OCI-LY7 (cell line): Measurements from ENCODE around the gene EEF1AKMT1. TPM values are rescaled to one million over a fixed set of nuclear protein-coding genes. Genes with fewer than 3 reads are reported as not detected.

Experiments used
- BruUV-seq: library from RNA; stranded (reverse); fragments of 400-500 nt; replicated peaks from 2 replicates; lab custom pipeline; 2021; lab: Mats Ljungman, UMichigan
- CTCF ChIA-PET: fragments of 300-600 bp; sonication (Branson Sonifier 250); formaldehyde crosslinking; loops from one replicate; lab custom pipeline; 2022; ENCODE audit warnings: antibody characterized with exemption; ENCODE audit not compliant: unreplicated experiment; lab: Charles Lee
- POLR2A ChIA-PET: fragments of 300-600 bp; sonication (Branson Sonifier 250); formaldehyde crosslinking; loops from one replicate; lab custom pipeline; 2022; ENCODE audit warnings: antibody characterized with exemption; lab: Charles Lee
- DNase-seq: peaks from one replicate; pipeline ENCODE4 v3.0.0-alpha.2; 2015; ENCODE audit warnings: low spot score
- H2AFZ ChIP-seq: fragments of 200-600 bp; sonication (generic), shearing (Covaris generic); 2 replicates; pipeline ENCODE4 v1.6.1; 2014; ENCODE audit warnings: mild to moderate bottlenecking, antibody characterized with exemption, low read length, moderate library complexity
- H3K27ac ChIP-seq: fragments of 200-600 bp; sonication (generic); 2 replicates; pipeline ENCODE4 v1.5.1; 2014; ENCODE audit warnings: mixed run types, low read depth, mild to moderate bottlenecking, moderate library complexity, low read length, inconsistent platforms; ENCODE audit not compliant: poor library complexity, severe bottlenecking
- H3K36me3 ChIP-seq: fragments of 200-600 bp; sonication (generic); 2 replicates; pipeline ENCODE4 v1.6.1; 2014; ENCODE audit warnings: mild to moderate bottlenecking, antibody characterized with exemption, low read length, moderate library complexity, mixed read lengths; ENCODE audit not compliant: insufficient read depth
- H3K4me1 ChIP-seq: fragments of 200-600 bp; sonication (generic); 2 replicates; pipeline ENCODE4 v1.5.1; 2014; ENCODE audit warnings: mild to moderate bottlenecking, low read length; ENCODE audit not compliant: insufficient read depth, poor library complexity, severe bottlenecking
- H3K4me2 ChIP-seq: fragments of 200-600 bp; sonication (generic); 2 replicates; pipeline ENCODE4 v1.6.1; 2014; ENCODE audit warnings: mild to moderate bottlenecking, low read length
- H3K4me3 ChIP-seq: fragments of 200-600 bp; sonication (generic); 2 replicates; pipeline ENCODE4 v1.5.1; 2014; ENCODE audit warnings: mild to moderate bottlenecking, low read depth, low read length; ENCODE audit not compliant: poor library complexity, severe bottlenecking
- H3K79me2 ChIP-seq: fragments of 200-600 bp; sonication (generic); 2 replicates; pipeline ENCODE4 v1.6.1; 2016; ENCODE audit warnings: low read depth, mild to moderate bottlenecking, low read length, moderate library complexity, mixed read lengths; ENCODE audit not compliant: insufficient read depth
- H3K9me2 ChIP-seq: fragments of 200-600 bp; sonication (generic); 2 replicates; pipeline ENCODE4 v1.6.1; 2016; ENCODE audit warnings: mild to moderate bottlenecking, low read length, mixed read lengths; ENCODE audit not compliant: insufficient read depth
- H3K9me3 ChIP-seq: fragments of 200-600 bp; sonication (generic); 2 replicates; pipeline ENCODE4 v1.6.1; 2014; ENCODE audit warnings: mild to moderate bottlenecking, mixed run types, low read length, mixed read lengths
- H4K20me1 ChIP-seq: fragments of 200-600 bp; sonication (generic); 2 replicates; pipeline ENCODE4 v1.6.1; 2014; ENCODE audit warnings: mild to moderate bottlenecking, antibody characterized with exemption, low read length, moderate library complexity, mixed read lengths; ENCODE audit not compliant: insufficient read depth
- EZH2phosphoT487 ChIP-seq: fragments of 200-600 bp; sonication (generic); IDR thresholded peaks from 2 replicates; pipeline ENCODE4 v1.6.1; 2018; ENCODE audit warnings: low read depth, borderline replicate concordance, mild to moderate bottlenecking, mixed run types, antibody characterized with exemption, low read length, moderate library complexity, mixed read lengths
- intact Hi-C: fragments of 100-400 bp; cut with micrococcal nuclease; formaldehyde crosslinking; loops from one replicate; pipeline ENCODE4 v1.10.0; 2022; ENCODE audit not compliant: unreplicated experiment
- total RNA-seq, 2 experiments: library from RNA; depleted of rRNA in 1 of 2; stranded (reverse); fragments of >200 nt in 1 of 2; shearing (Covaris generic) in 1 of 2; gene quantifications; 2 replicates each; pipeline ENCODE4 v1.2.3, GENCODE V29; 2014 to 2022
- TF ChIP-seq, protein P1 (sequence below): fragments of 200-600 bp; sonication (generic); conservative IDR thresholded peaks from 2 replicates; pipeline ENCODE4 v1.5.1; 2014; ENCODE audit warnings: mild to moderate bottlenecking, antibody characterized with exemption, low read length, moderate library complexity, mixed read lengths

The EEF1AKMT1 gene
- total RNA-seq, 2 experiments from 2014 or later: 1.5 to 2.5 TPM

DNA sequence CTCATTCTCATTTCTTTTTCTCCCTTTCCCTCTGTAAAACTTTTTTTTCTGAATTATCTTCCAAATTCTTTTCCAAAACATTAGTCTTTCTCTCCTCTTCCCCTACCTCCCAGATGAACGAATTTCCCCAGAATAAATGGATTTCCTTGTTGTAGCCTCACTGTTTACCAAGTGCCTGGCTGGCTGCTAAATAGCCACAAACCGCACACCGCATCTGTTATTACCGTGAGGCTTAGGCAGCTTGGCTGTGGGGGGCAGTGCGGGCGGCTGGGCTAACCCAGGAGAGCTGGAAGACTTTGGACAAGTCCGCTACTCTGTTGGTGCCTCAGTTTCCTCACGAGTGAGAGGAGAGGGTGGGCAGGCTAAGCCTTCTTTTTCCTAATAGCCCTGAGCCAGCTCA is 59.6 kb downstream of the EEF1AKMT1 start:
- H3K9me2 ChIP-seq: no peaks in the 10 kb centered on the region
- no peak overlapping the region for H3K4me2 ChIP-seq
- no peak for TF ChIP-seq EZH2phosphoT487
- TF ChIP-seq, protein P1, sequence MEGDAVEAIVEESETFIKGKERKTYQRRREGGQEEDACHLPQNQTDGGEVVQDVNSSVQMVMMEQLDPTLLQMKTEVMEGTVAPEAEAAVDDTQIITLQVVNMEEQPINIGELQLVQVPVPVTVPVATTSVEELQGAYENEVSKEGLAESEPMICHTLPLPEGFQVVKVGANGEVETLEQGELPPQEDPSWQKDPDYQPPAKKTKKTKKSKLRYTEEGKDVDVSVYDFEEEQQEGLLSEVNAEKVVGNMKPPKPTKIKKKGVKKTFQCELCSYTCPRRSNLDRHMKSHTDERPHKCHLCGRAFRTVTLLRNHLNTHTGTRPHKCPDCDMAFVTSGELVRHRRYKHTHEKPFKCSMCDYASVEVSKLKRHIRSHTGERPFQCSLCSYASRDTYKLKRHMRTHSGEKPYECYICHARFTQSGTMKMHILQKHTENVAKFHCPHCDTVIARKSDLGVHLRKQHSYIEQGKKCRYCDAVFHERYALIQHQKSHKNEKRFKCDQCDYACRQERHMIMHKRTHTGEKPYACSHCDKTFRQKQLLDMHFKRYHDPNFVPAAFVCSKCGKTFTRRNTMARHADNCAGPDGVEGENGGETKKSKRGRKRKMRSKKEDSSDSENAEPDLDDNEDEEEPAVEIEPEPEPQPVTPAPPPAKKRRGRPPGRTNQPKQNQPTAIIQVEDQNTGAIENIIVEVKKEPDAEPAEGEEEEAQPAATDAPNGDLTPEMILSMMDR: no peak
- H3K79me2 ChIP-seq: no peaks in the 10 kb centered on the region
- intact Hi-C loops: no loop called here
- DNase-seq: no peak
- H3K36me3 ChIP-seq: no peaks in the 10 kb centered on the region
- H3K27ac ChIP-seq: no peak overlapping the region
- no peaks in the 10 kb centered on the region for H3K9me3 ChIP-seq
- H3K4me1 ChIP-seq: no peaks in the 10 kb centered on the region
- ChIA-PET CTCF (no interaction called here), POLR2A (no interaction called here)
- H3K4me3 ChIP-seq: no peak overlapping the region
- BruUV-seq: no TSS peak
- no peaks in the 10 kb centered on the region for H4K20me1 ChIP-seq
- no peak overlapping the region for H2AFZ ChIP-seq

DNA sequence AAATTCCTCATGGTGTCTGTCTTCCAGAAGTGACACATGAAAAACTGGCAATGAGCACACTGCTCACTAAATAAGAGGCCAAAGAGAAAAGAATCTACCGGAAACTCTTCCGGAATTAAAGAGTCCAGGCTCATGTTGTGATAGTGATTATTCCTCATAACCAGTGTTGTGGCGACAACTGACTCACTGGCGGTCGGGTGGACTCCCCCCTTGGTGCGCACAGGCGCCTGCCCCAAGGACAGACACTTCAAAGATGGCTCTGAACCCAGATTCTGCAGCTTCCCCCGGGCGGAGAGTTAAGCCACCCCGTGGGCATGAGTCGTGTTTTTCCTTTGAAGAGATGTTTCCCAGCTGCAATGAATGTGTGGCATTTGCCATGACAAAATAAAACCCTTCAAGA is 60.0 kb downstream of the EEF1AKMT1 start:
- DNase-seq: no peak
- no peak for TF ChIP-seq EZH2phosphoT487
- TF ChIP-seq, protein P1: no peak
- H3K27ac ChIP-seq: no peak overlapping the region
- no peaks in the 10 kb centered on the region for H3K79me2 ChIP-seq
- CTCF ChIA-PET: no interaction called here
- no peaks in the 10 kb centered on the region for H3K9me3 ChIP-seq
- H2AFZ ChIP-seq: no peak overlapping the region
- H3K4me1 ChIP-seq: no peaks in the 10 kb centered on the region
- no peak overlapping the region for H3K4me2 ChIP-seq
- no TSS peak for BruUV-seq
- H3K9me2 ChIP-seq: no peaks in the 10 kb centered on the region
- intact Hi-C loops: loop anchor here (2.0 kb wide), 1 partner anchor 211 kb away; no protein-coding TSS in a partner anchor
- no peaks in the 10 kb centered on the region for H4K20me1 ChIP-seq
- no peaks in the 10 kb centered on the region for H3K36me3 ChIP-seq
- H3K4me3 ChIP-seq: no peak overlapping the region
- POLR2A ChIA-PET: no interaction called here

DNA sequence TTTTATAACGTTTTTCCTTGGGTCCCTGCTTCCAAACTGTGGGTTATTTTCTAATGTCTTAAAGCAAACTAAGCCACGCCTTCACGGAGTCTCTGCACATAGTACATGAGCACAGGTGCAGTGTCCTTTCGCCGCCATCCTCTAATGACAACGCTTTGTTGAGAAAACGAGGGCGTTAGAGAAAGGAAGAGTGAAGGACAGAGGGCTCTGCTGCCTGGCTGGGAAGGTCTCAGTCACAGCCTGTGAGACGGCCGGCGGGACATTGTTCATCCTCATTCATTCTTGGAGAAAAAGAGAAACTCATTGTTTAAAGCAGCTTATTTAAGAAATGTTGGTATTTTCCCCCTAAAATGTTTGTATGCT is 60.8 kb downstream of the EEF1AKMT1 start:
- H3K9me3 ChIP-seq: no peaks in the 10 kb centered on the region
- H3K9me2 ChIP-seq: no peaks in the 10 kb centered on the region
- H4K20me1 ChIP-seq: no peaks in the 10 kb centered on the region
- DNase-seq: no peak
- CTCF ChIA-PET: no interaction called here
- H3K27ac ChIP-seq: no peak overlapping the region
- intact Hi-C loops: loop anchor here (2.0 kb wide), 1 partner anchor 212 kb away; no protein-coding TSS in a partner anchor
- no peak overlapping the region for H3K4me3 ChIP-seq
- no peaks in the 10 kb centered on the region for H3K79me2 ChIP-seq
- no peaks in the 10 kb centered on the region for H3K36me3 ChIP-seq
- no peak overlapping the region for H2AFZ ChIP-seq
- BruUV-seq: no TSS peak
- no peak overlapping the region for H3K4me2 ChIP-seq
- H3K4me1 ChIP-seq: no peaks in the 10 kb centered on the region
- POLR2A ChIA-PET: no interaction called here
- TF ChIP-seq EZH2phosphoT487: no peak
- TF ChIP-seq, protein P1: no peak
